Testis (tissue), 3 donors: ENCODE results near the gene TTC39A. TPM values are rescaled to one million over a fixed set of nuclear protein-coding genes. Genes with fewer than 3 reads are reported as not detected.

ENCODE experiments used
- DNase-seq: peaks from one replicate; pipeline ENCODE4 v3.0.0-alpha.2; 2019
- H3K27ac ChIP-seq, 2 donors: fragments of 200-600 bp; sonication (generic); one replicate each; pipeline ENCODE4 v1.5.1; 2019
- H3K27me3 ChIP-seq: fragments of 200-600 bp; sonication (generic); one replicate; pipeline ENCODE4 v1.5.1; 2019
- H3K36me3 ChIP-seq: fragments of 200-600 bp; sonication (generic); one replicate; pipeline ENCODE4 v1.5.1; 2017; ENCODE audit warnings: low read depth; ENCODE audit errors: missing control alignments
- H3K4me1 ChIP-seq: fragments of 200-600 bp; sonication (generic); one replicate; pipeline ENCODE4 v1.5.1; 2019
- H3K4me3 ChIP-seq, 2 donors: fragments of 200-600 bp; sonication (generic); one replicate each; pipeline ENCODE4 v1.5.1; 2017 to 2019
- H3K9me3 ChIP-seq: fragments of 200-600 bp; sonication (generic); one replicate; pipeline ENCODE4 v1.5.1; 2017
- CTCF ChIP-seq, 3 experiments: fragments of 450-650 bp in 2 of 3; fragments of 200-600 bp in 1 of 3; sonication (generic) in 1 of 3; IDR thresholded peaks; one replicate each; pipeline ENCODE4 v1.5.1; 2016 to 2019; ENCODE audit warnings: antibody characterized with exemption in 3 of 3, mild to moderate bottlenecking in 2 of 3, moderate library complexity in 1 of 3
- POLR2A ChIP-seq: fragments of 450-650 bp; IDR thresholded peaks from one replicate; pipeline ENCODE4 v1.6.1; 2017; ENCODE audit warnings: antibody characterized with exemption, mild to moderate bottlenecking, moderate library complexity
- WGBS, 2 donors: methylation state at CpG; one replicate each; pipeline ENCODE4 v1.1.5; 2018; 5-methylcytosine and 5-hydroxymethylcytosine counted together
- intact Hi-C: fragments of 100-400 bp; cut with DNase I; formaldehyde crosslinking; loops from one replicate; pipeline ENCODE4 v1.15.1; 2023; ENCODE audit warnings: low total_unique reads
- polyA plus RNA-seq: library from polyadenylated mRNA; stranded (reverse); fragments of 350-450 nt; fragmentation: Illumina TruSeq; extraction: RNeasy Lipid Tissue Mini Kit (QIAGEN cat#74804); gene quantifications from one replicate; pipeline ENCODE4 v1.2.3, GENCODE V29; 2014; ENCODE audit warnings: low read depth, low replicate concordance; ENCODE audit not compliant: insufficient read depth
- total RNA-seq, 2 donors: library from RNA; depleted of rRNA; stranded (reverse); fragments of >200 nt; gene quantifications; one replicate each; pipeline ENCODE4 v1.2.3, GENCODE V29; 2016

The TTC39A gene
- total and polyA plus RNA-seq, 3 donors from 2014 or later, result 64.7 to 121 (median 120) TPM

GRCh38 chr1:51295926-51296325 lies 34.4 kb downstream of the TTC39A start:
- Histone ChIP-seq H3K36me3 (no peaks in the 10 kb centered on the region), H3K27ac (no peak overlapping the region), H3K27me3 (no peaks in the 10 kb centered on the region), H3K4me1 (peaks cover 14% of the 10 kb centered on the region), H3K4me3 (no peak overlapping the region), H3K9me3 (no peaks in the 10 kb centered on the region)
- 75 to 77% methylated on average over 13 to 17 of the region's 17 CpGs for WGBS, 2 donors
- TF ChIP-seq POLR2A (no peak), CTCF (IDR thresholded peaks at IDR 0.05) (no peak)
- no peak for DNase-seq
- intact Hi-C loops, result loop anchor here (10.0 kb wide), 2 partner anchors 101 to 229 kb away; no protein-coding TSS in a partner anchor

GRCh38 chr1:51294566-51295184 lies 35.7 kb downstream of the TTC39A start:
- Histone ChIP-seq H3K4me1 (peaks cover 14% of the 10 kb centered on the region), H3K36me3 (no peaks in the 10 kb centered on the region), H3K27me3 (no peaks in the 10 kb centered on the region), H3K27ac (no peak overlapping the region), H3K9me3 (no peaks in the 10 kb centered on the region), H3K4me3 (no peak overlapping the region)
- no peak for DNase-seq
- no peak for TF ChIP-seq CTCF (IDR thresholded peaks at IDR 0.05)
- no peak for TF ChIP-seq POLR2A
- intact Hi-C loops, result loop anchor here (10.0 kb wide), 2 partner anchors 100 to 230 kb away; no protein-coding TSS in a partner anchor
- 79 to 86% methylated on average over 8 to 11 of the region's 11 CpGs for WGBS, 2 donors

- Histone ChIP-seq H3K27me3 (no peaks in the 10 kb centered on the region), H3K4me1 (peaks cover 14% of the 10 kb centered on the region), H3K9me3 (no peaks in the 10 kb centered on the region), H3K27ac (no peak overlapping the region), H3K4me3 (no peak overlapping the region), H3K36me3 (no peaks in the 10 kb centered on the region)
- TF ChIP-seq CTCF (IDR thresholded peaks at IDR 0.05), result no peak
- no peak for TF ChIP-seq POLR2A
- intact Hi-C loops, result loop anchor here (10.0 kb wide), 2 partner anchors 99 to 231 kb away; no protein-coding TSS in a partner anchor
- DNase-seq, result no peak
- WGBS, 2 donors, result 90 to 92% methylated on average over 13 of the region's 13 CpGs
These were observed 36.4 kb downstream of the TTC39A start for GRCh38 chr1:51293898-51294515.

- DNase-seq, result no peak
- TF ChIP-seq POLR2A (no peak), CTCF (IDR thresholded peaks at IDR 0.05) (no peak)
- intact Hi-C loops, result loop anchor here (10.0 kb wide), 2 partner anchors 96 to 234 kb away; no protein-coding TSS in a partner anchor
These were observed 39.9 kb downstream of the TTC39A start for GRCh38 chr1:51290489-51290847.

More at GRCh38 chr1:51290489-51290847, 39.9 kb downstream of the TTC39A start:
- Histone ChIP-seq H3K36me3 (no peaks in the 10 kb centered on the region), H3K27me3 (no peaks in the 10 kb centered on the region), H3K27ac (no peak overlapping the region), H3K4me3 (no peak overlapping the region), H3K4me1 (peaks cover 3% of the 10 kb centered on the region), H3K9me3 (no peaks in the 10 kb centered on the region)
- WGBS, 2 donors, result 86 to 100% methylated on average over 5 of the region's 5 CpGs
